Activated naive CD4-positive, alpha-beta T cell treated with anti-CD3 and anti-CD28 coated beads for 36 hours (primary cell): ENCODE measurements around the gene PABPN1L. TPM values are rescaled to one million over a fixed set of nuclear protein-coding genes. Genes with fewer than 3 reads are reported as not detected.

Experiments
- CTCF ChIA-PET: fragments of 350-600 bp; sonication (Branson Sonifier 250); formaldehyde crosslinking; loops from one replicate; lab custom pipeline; 2021; ENCODE audit warnings: antibody characterized with exemption; lab: Charles Lee
- DNase-seq: peaks from one replicate; pipeline ENCODE4 v3.0.0-alpha.2; 2020
- H3K27ac Mint-ChIP-seq: one replicate; pipeline ENCODE4 v1.8.0; 2021; ENCODE audit warnings: mild to moderate bottlenecking, mixed read lengths
- H3K27me3 Mint-ChIP-seq: one replicate; pipeline ENCODE4 v1.8.0; 2021; ENCODE audit warnings: low read depth, mixed read lengths
- H3K36me3 Mint-ChIP-seq: one replicate; pipeline ENCODE4 v1.8.0; 2021; ENCODE audit warnings: low read depth, mixed read lengths
- H3K4me1 Mint-ChIP-seq: one replicate; pipeline ENCODE4 v1.8.0; 2021; ENCODE audit warnings: low read depth, mixed read lengths
- H3K4me3 Mint-ChIP-seq: one replicate; pipeline ENCODE4 v1.8.0; 2021; ENCODE audit warnings: mild to moderate bottlenecking, moderate library complexity, mixed read lengths
- H3K9me3 Mint-ChIP-seq: one replicate; pipeline ENCODE4 v1.8.0; 2021; ENCODE audit warnings: mixed read lengths
- intact Hi-C: fragments of 100-400 bp; cut with micrococcal nuclease; formaldehyde crosslinking; loops from one replicate; pipeline ENCODE4 v1.15.1; 2023
- total RNA-seq, 2 experiments: library from RNA; stranded (reverse); gene quantifications; one replicate each; pipeline ENCODE4 v1.2.3, GENCODE V29; 2021

Gene PABPN1L
- total RNA-seq, 2 experiments from 2014 or later, result not detected

DNA sequence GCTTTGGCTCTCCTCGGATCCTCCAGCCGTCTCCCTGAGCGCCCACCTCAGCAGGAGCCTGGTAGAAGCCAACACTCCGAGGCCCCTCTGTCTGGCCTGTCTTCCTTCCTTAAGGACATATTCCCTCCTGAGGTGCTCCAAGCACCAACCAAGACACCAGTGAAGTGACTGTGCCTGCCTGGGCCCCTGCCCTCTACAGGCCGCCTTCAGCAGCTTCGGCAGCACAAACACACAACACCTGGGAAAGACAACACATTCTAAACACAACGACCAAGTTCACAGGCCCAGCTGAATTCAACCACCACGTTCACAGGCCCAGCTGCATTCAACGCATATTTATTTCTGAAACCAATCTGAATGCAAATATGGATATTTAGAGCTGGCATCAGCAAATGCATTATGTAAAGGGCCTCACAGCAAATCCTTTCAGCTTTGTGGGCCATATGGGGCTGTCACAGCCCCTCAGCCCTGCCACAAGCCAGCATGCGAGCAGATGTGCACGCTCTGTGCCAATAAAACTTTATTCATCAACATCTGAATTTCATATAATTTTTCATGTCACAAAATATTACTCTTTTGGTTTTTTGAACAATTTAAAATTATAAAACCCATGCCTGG is 21.9 kb downstream of the PABPN1L start:
- intact Hi-C loops, result no loop called here
- H3K9me3 Mint-ChIP-seq, result no peaks in the 10 kb centered on the region
- no peak overlapping the region for H3K27ac Mint-ChIP-seq
- H3K27me3 Mint-ChIP-seq, result no peaks in the 10 kb centered on the region
- no peaks in the 10 kb centered on the region for H3K36me3 Mint-ChIP-seq
- CTCF ChIA-PET, result no interaction called here
- no peak for DNase-seq
- H3K4me1 Mint-ChIP-seq, result no peaks in the 10 kb centered on the region
- H3K4me3 Mint-ChIP-seq, result no peak overlapping the region

DNA sequence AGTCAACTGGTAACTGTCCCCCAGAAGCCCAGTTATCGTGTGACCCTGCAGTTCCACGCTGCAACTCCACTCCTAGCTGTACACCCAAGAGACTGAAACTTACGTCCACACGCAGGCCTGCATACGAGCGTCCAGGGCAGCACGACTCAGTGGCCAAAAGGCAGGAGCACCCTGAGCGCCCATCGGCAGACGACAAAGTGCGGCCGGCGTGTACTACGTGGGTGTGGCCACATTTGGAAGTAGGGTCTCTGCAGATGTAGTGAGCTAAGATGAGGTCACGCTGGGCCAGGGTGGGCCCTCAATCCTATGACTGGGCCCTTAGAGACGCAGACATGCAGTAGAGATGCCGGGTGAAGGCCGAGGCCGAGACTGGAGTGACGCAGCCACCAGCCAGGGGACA is 23.2 kb downstream of the PABPN1L start:
- H3K27ac Mint-ChIP-seq, result no peak overlapping the region
- no peaks in the 10 kb centered on the region for H3K27me3 Mint-ChIP-seq
- H3K36me3 Mint-ChIP-seq, result no peaks in the 10 kb centered on the region
- no peak overlapping the region for H3K4me3 Mint-ChIP-seq
- no peaks in the 10 kb centered on the region for H3K4me1 Mint-ChIP-seq
- intact Hi-C loops, result no loop called here
- CTCF ChIA-PET, result no interaction called here
- H3K9me3 Mint-ChIP-seq, result no peaks in the 10 kb centered on the region
- DNase-seq, result no peak

DNA sequence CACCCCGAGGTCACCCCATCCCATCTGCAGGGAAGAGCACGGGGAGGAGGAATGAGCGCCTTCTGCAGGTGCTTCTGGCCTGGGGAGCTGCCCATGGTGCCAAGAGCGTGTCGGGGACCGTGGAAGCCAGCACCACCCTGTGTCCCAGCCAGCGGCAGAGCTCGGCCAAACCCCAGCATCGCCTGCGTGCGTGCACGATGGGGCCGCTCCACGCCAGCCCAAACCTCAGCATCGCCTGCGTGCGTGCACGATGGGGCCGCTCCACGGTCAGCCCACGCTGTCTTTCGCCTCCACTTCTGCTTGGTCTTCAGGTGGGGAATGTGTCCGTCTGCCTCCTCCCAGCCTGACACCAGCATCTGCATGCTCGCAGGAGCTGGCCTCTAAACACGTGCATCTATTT is 23.7 kb downstream of the PABPN1L start:
- H3K9me3 Mint-ChIP-seq, result no peaks in the 10 kb centered on the region
- DNase-seq, result no peak
- no peaks in the 10 kb centered on the region for H3K27me3 Mint-ChIP-seq
- intact Hi-C loops, result no loop called here
- no peak overlapping the region for H3K27ac Mint-ChIP-seq
- H3K4me1 Mint-ChIP-seq, result no peaks in the 10 kb centered on the region
- CTCF ChIA-PET, result no interaction called here
- H3K36me3 Mint-ChIP-seq, result no peaks in the 10 kb centered on the region
- no peak overlapping the region for H3K4me3 Mint-ChIP-seq

DNA sequence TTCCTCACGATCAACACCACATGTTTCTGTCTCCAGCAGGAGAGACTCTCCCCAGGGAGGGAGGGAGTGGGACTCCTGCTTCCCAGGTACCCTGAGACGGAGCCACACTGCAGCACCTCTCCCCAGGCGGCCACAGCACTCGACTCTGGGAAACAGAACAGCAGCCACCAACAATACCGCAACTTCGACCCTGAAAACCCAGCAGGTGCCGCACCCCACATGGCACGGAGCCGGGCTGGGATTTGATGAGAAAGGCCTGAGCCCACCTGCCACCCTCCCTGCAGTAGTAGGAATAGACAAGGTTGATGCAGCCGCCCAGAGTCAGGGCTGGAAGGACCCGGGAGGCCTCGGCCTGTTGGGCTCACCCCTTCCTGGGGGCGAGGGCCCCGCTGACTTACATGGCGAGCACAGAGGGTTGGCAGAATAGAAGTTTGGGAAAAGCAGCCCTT is 24.1 kb downstream of the PABPN1L start:
- intact Hi-C loops, result no loop called here
- Mint-ChIP-seq H3K4me1 (no peaks in the 10 kb centered on the region), H3K36me3 (no peaks in the 10 kb centered on the region), H3K9me3 (no peaks in the 10 kb centered on the region), H3K27me3 (no peaks in the 10 kb centered on the region), H3K27ac (no peak overlapping the region), H3K4me3 (no peak overlapping the region)
- CTCF ChIA-PET, result no interaction called here
- DNase-seq, result no peak

DNA sequence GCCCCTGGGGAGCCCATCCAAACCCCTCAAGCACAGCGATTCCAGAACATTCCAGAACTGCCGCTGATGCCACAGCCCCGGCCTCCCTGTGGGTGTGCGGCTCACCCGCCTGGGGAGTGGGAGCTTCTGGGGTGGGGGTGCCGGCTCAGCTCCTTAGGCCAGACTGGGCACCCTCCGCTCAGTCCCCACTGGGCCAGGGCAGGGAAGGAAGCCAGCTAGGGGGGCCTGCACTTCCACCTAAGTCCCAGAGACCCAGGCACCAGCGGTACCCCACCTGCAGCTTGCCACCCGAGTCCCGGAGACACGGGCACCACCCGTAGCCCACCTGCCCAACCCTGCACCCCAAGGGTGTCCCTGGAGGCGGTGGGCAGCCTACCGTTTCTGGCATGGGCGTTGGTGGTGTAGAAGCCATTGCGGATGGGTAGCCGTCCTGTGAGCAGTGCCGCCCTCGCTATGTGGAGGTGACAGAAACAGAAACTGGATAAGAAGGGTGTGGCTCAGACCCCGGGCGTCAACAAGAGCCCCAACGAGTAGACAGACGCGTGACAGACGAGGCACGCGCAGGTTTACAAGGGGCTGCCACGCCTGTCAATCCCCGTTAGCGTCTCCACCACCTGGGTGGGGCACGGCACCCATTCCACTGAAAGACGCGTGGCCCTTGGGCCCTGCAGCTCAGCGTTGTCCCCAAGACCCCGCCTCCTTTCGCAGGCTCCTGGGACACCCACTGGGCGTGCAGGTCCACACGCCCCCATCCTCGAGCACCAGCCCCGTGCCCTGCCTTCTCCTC is 24.7 kb downstream of the PABPN1L start:
- Mint-ChIP-seq H3K4me1 (no peaks in the 10 kb centered on the region), H3K4me3 (no peak overlapping the region), H3K27ac (no peak overlapping the region), H3K9me3 (no peaks in the 10 kb centered on the region), H3K27me3 (no peaks in the 10 kb centered on the region), H3K36me3 (no peaks in the 10 kb centered on the region)
- DNase-seq, result no peak
- intact Hi-C loops, result no loop called here
- CTCF ChIA-PET, result no interaction called here

DNA sequence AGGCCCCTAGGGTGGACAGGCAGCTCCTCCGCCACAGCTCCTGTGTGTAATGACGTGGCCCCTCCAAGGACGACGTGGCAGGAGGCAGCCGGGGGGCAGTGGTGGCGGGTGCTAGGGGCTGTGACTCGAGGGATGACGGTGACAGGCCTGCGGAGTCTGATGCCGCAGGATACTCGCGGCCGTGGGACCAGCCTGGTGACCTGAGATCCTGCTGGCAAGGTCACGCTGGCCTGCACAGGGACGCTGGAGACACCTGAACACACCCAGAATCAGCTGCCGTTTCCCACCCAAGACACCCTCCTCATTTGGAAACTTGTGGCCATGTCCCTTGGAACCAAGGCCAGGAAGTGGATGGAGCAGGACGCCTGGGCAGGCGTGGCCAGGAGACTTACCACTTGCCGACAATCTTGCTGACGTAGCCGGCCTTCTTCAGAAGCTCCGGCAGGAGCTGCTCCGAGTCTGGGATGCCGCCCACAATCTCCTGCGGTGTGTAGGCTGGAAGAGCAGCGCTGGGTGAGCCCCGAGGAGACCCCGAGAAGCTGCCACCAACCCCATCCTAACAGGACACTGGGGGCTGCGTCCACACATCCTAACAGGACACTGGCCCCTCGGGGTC is 25.8 kb downstream of the PABPN1L start:
- intact Hi-C loops, result no loop called here
- H3K4me3 Mint-ChIP-seq, result no peak overlapping the region
- CTCF ChIA-PET, result no interaction called here
- no peaks in the 10 kb centered on the region for H3K27me3 Mint-ChIP-seq
- DNase-seq, result no peak
- no peaks in the 10 kb centered on the region for H3K4me1 Mint-ChIP-seq
- no peaks in the 10 kb centered on the region for H3K36me3 Mint-ChIP-seq
- H3K27ac Mint-ChIP-seq, result no peak overlapping the region
- H3K9me3 Mint-ChIP-seq, result no peaks in the 10 kb centered on the region

DNA sequence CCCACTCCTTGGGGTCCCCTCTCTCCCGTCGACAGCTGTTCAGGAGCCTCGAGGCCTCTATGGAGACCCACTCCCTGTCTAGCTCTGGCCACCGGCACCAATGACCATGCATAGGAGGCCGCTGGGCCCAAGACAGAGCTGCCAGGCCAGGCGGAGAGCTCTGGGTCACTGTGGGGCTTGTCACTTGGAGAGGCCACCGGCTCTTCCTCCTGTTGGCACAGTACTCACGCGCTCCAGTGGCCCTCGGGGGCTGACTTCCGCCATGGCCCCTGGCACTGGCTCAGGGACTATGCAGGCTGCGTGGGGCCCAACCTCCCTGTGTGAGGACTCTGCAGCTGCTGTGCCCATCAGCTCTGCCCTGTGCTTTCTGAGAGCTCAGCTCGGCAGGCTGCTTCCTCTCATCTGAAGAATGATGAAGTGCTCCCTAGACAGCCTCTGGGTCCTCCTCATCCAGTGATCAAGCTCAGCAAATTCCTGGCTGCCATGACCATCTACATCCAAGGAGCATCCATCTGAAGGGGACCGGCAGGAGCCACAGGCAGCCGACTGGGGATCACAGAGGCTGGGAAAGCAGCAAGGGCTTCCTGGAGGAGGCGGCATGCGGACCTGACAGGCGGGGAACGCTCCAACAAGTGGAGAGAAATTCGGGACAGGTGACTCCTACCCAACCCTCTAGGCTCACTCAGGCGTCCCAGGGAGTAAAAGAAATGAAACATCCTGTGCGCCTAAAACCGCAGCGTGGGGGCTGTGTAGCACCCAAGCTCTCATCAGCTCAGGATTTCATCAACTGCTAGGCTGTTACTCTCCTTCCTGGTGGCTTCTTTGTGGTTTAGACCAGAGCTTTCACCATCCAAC is 26.5 kb downstream of the PABPN1L start:
- Mint-ChIP-seq H3K27ac (no peak overlapping the region), H3K4me1 (no peaks in the 10 kb centered on the region), H3K36me3 (no peaks in the 10 kb centered on the region), H3K9me3 (no peaks in the 10 kb centered on the region), H3K4me3 (no peak overlapping the region), H3K27me3 (no peaks in the 10 kb centered on the region)
- DNase-seq, result no peak
- CTCF ChIA-PET, result no interaction called here
- intact Hi-C loops, result no loop called here

DNA sequence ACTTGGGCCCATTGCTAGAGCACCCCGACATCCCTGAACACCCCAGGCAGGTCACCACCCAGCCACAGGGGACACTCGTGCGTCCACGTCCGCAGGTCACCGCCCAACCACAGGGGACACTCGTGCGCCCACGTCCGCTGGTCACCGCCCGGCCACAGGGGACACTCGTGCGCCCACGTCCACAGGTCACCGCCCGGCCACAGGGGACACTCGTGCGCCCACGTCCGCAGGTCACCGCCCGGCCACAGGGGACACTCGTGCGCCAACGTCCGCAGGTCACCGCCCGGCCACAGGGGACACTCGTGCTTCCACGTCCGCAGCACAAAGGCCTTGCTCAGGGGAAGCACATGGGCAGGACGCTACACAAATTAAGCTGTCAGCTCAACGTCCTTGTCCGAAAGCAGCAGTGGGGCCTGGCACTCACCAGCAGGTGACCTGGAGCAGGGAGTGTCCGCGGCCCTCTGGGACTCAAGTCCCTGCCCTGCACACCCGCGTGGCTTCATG is 27.4 kb downstream of the PABPN1L start:
- intact Hi-C loops, result no loop called here
- CTCF ChIA-PET, result no interaction called here
- H3K4me3 Mint-ChIP-seq, result no peak overlapping the region

DNA sequence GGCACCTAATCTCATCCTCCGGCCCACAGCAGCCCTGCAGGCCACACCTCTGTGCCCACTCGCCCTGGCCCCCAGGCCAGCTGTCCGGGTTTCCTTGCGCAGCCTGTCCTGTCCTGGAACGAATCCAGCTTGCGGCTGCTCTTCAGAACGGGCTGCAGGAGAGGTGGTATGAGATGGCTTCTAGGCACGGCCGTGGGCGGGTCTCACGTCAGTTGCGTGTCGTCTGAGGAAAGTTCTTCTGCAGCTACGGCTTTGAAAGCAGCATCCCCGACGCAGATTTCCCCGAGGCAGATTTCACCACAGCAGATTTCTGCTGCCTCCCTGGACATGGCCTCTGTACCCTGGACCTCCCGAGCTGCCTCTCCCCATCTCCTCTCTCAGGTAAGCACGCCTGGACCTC is 27.9 kb downstream of the PABPN1L start:
- no peaks in the 10 kb centered on the region for H3K4me1 Mint-ChIP-seq
- no peak overlapping the region for H3K4me3 Mint-ChIP-seq
- intact Hi-C loops, result no loop called here
- no peak overlapping the region for H3K27ac Mint-ChIP-seq
- CTCF ChIA-PET, result no interaction called here
- no peaks in the 10 kb centered on the region for H3K27me3 Mint-ChIP-seq
- H3K36me3 Mint-ChIP-seq, result no peaks in the 10 kb centered on the region
- DNase-seq, result no peak
- no peaks in the 10 kb centered on the region for H3K9me3 Mint-ChIP-seq

More for the DNA sequence above, 27.4 kb downstream of the PABPN1L start:
- no peaks in the 10 kb centered on the region for H3K36me3 Mint-ChIP-seq
- no peaks in the 10 kb centered on the region for H3K9me3 Mint-ChIP-seq
- no peak for DNase-seq
- H3K4me1 Mint-ChIP-seq, result no peaks in the 10 kb centered on the region
- no peak overlapping the region for H3K27ac Mint-ChIP-seq
- H3K27me3 Mint-ChIP-seq, result no peaks in the 10 kb centered on the region

DNA sequence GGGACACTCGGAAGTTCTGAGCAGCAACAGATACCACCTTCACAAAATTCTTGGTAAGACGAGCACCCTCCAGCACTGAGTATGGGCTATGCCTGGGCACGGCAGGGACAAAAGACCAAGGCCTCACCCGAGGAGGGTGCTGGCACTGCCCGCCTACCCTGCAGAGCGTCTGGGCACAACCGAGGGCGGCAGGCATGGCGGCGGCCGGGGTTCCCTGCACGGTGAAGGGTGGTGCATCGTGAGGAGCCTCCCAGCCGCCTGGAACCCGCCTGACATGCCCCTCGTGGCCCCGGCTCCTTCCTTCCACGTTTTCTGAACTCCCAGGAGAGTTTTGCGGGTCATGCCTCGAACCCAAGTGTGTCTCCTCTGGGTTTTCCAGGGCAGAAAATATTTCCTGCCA is 28.7 kb downstream of the PABPN1L start:
- no peak for DNase-seq
- H3K9me3 Mint-ChIP-seq, result no peaks in the 10 kb centered on the region
- H3K4me3 Mint-ChIP-seq, result no peak overlapping the region
- no peaks in the 10 kb centered on the region for H3K4me1 Mint-ChIP-seq
- intact Hi-C loops, result no loop called here
- no peaks in the 10 kb centered on the region for H3K36me3 Mint-ChIP-seq
- H3K27ac Mint-ChIP-seq, result no peak overlapping the region
- no peaks in the 10 kb centered on the region for H3K27me3 Mint-ChIP-seq
- CTCF ChIA-PET, result no interaction called here

DNA sequence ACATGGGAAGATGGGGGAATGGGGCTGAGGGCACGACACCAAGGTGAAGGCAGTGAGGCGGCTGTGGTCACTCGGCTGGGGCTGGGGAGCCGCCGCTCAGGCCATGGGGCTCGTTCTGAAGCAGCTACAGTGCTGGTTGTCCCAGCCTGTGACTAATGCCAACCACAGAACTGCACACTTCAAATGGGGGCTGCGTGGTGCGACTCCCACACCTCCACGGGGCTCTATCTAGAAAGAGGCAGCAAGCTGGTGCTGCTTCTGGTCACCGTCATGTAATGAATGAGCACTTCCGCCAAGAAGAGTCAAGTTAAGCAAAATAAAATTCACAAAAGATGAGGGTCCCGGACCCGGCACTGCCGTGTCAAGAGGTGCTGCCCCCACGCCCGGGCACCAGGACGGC is 29.7 kb downstream of the PABPN1L start:
- no peak for DNase-seq
- intact Hi-C loops, result no loop called here

DNA sequence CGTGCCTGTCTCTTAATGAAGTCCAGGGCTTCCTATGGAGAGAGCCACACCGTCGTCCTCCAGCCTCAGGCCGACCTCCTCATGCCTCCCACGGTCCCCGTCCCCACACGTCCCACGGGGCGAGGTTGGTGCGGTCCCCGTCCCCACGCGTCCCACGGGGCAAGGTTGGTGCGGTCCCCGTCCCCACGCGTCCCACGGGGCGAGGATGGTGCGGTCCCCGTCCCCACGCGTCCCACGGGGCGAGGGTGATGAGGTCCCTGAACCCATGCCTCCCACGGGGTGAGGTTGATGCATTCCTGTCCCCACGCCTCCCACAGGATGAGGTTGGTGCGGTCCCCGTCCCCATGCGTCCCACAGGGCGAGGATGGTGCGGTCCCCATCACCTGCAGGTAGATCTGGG is 30.6 kb downstream of the PABPN1L start:
- intact Hi-C loops, result no loop called here
- CTCF ChIA-PET, result no interaction called here
- Mint-ChIP-seq H3K4me3 (no peak overlapping the region), H3K4me1 (no peaks in the 10 kb centered on the region), H3K27me3 (no peaks in the 10 kb centered on the region), H3K36me3 (no peaks in the 10 kb centered on the region), H3K9me3 (no peaks in the 10 kb centered on the region), H3K27ac (no peak overlapping the region)
- no peak for DNase-seq

More for the DNA sequence above, 29.7 kb downstream of the PABPN1L start:
- CTCF ChIA-PET, result no interaction called here
- H3K27ac Mint-ChIP-seq, result no peak overlapping the region
- H3K4me1 Mint-ChIP-seq, result no peaks in the 10 kb centered on the region
- no peaks in the 10 kb centered on the region for H3K9me3 Mint-ChIP-seq
- H3K27me3 Mint-ChIP-seq, result no peaks in the 10 kb centered on the region
- H3K4me3 Mint-ChIP-seq, result no peak overlapping the region
- H3K36me3 Mint-ChIP-seq, result no peaks in the 10 kb centered on the region
